ENCODE results near the gene KCNF1. TPM values are rescaled to one million over a fixed set of nuclear protein-coding genes. Genes with fewer than 3 reads are reported as not detected.

Gene KCNF1
- total RNA-seq, 1 donor from 2014 or later = 0.17 TPM

- Histone ChIP-seq H3K27ac (no peak overlapping the region), H3K27me3 (peaks cover 38% of the 10 kb centered on the region), H3K9me3 (no peaks in the 10 kb centered on the region), H3K36me3 (no peaks in the 10 kb centered on the region), H3K4me3 (peak overlapping the region; percentile 21), H3K4me1 (no peaks in the 10 kb centered on the region)
- TF ChIP-seq, protein P1, sequence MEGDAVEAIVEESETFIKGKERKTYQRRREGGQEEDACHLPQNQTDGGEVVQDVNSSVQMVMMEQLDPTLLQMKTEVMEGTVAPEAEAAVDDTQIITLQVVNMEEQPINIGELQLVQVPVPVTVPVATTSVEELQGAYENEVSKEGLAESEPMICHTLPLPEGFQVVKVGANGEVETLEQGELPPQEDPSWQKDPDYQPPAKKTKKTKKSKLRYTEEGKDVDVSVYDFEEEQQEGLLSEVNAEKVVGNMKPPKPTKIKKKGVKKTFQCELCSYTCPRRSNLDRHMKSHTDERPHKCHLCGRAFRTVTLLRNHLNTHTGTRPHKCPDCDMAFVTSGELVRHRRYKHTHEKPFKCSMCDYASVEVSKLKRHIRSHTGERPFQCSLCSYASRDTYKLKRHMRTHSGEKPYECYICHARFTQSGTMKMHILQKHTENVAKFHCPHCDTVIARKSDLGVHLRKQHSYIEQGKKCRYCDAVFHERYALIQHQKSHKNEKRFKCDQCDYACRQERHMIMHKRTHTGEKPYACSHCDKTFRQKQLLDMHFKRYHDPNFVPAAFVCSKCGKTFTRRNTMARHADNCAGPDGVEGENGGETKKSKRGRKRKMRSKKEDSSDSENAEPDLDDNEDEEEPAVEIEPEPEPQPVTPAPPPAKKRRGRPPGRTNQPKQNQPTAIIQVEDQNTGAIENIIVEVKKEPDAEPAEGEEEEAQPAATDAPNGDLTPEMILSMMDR (IDR thresholded peaks at IDR 0.05) = no peak
- ATAC-seq (no peak), DNase-seq (peak; percentile 54)
- intact Hi-C loops (cut with DNase I) = no loop called here
These were observed 470 bp downstream of the KCNF1 start for GRCh38 chr2:10912076-10912731.

DNA sequence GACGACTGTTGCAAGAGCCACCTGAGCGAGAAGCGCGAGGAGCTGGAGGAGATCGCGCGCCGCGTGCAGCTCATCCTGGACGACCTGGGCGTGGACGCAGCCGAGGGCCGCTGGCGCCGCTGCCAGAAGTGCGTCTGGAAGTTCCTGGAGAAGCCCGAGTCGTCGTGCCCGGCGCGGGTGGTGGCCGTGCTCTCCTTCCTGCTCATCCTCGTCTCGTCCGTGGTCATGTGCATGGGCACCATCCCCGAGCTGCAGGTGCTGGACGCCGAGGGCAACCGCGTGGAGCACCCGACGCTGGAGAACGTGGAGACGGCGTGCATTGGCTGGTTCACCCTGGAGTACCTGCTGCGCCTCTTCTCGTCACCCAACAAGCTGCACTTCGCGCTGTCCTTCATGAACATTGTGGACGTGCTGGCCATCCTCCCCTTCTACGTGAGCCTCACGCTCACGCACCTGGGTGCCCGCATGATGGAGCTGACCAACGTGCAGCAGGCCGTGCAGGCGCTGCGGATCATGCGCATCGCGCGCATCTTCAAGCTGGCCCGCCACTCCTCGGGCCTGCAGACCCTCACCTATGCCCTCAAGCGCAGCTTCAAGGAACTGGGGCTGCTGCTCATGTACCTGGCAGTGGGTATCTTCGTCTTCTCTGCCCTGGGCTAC lies 1.2 kb downstream of the KCNF1 start:
- Histone ChIP-seq H3K27ac (no peak overlapping the region), H3K9me3 (no peaks in the 10 kb centered on the region), H3K36me3 (no peaks in the 10 kb centered on the region), H3K27me3 (peaks cover 38% of the 10 kb centered on the region), H3K4me1 (no peaks in the 10 kb centered on the region), H3K4me3 (no peak overlapping the region)
- ATAC-seq (no peak), DNase-seq (peak; percentile 56)
- TF ChIP-seq, protein P1 (IDR thresholded peaks at IDR 0.05) = no peak
- intact Hi-C loops (cut with DNase I) = no loop called here

DNA sequence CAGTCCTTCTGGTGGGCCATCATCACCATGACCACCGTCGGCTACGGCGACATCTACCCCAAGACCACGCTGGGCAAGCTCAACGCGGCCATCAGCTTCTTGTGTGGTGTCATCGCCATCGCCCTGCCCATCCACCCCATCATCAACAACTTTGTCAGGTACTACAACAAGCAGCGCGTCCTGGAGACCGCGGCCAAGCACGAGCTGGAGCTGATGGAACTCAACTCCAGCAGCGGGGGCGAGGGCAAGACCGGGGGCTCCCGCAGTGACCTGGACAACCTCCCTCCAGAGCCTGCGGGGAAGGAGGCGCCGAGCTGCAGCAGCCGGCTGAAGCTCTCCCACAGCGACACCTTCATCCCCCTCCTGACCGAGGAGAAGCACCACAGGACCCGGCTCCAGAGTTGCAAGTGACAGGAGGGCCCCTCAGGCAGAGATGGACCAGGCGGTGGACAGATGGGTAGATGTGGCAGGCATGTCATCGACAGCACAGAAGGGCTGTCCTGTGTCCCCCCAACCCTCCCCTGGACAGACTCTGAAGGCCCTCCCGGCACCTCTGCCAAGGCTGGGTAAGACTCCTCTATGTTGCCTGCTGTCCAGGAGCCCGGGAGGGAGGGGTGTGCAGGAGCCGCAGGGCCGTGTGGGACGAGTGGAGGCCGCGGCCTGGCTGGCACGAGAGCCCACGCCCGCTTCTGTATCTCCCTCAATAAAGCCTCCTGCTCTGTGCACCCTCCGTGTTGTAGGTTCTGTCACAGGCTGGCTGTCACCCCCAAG lies 2.0 kb downstream of the KCNF1 start:
- no peaks in the 10 kb centered on the region for H3K4me1 ChIP-seq
- ATAC-seq = no peak
- no peak overlapping the region for H3K27ac ChIP-seq
- peaks cover 38% of the 10 kb centered on the region for H3K27me3 ChIP-seq
- intact Hi-C loops (cut with DNase I) = no loop called here
- no peak overlapping the region for H3K4me3 ChIP-seq
- TF ChIP-seq, protein P1 (IDR thresholded peaks at IDR 0.05) = no peak
- peak; percentile 53 for DNase-seq
- no peaks in the 10 kb centered on the region for H3K9me3 ChIP-seq
- no peaks in the 10 kb centered on the region for H3K36me3 ChIP-seq

DNA sequence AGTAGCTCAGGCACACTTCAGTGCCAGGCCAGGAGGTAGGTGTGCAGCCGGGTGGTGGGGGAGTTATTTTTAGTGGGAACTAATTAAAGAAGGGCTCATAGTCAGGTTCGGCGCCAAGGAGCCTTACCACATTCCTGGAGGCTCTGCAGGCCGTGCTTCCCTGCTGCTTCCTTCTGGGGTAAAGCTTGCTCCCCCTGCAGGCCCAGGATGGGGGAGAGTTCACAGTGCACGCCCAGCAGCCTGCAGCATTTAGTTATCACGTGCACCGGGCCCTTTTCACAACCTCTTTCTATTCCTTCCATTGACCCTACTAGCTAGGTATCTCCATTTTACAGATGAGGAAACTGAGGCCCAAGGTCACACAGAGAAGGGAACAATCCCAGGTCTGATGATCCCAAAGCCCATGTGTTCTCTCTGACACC lies 2.5 kb downstream of the KCNF1 start:
- TF ChIP-seq, protein P1 (IDR thresholded peaks at IDR 0.05) = no peak
- H3K4me3 ChIP-seq = no peak overlapping the region
- H3K27ac ChIP-seq = no peak overlapping the region
- no peaks in the 10 kb centered on the region for H3K36me3 ChIP-seq
- H3K27me3 ChIP-seq = peaks cover 38% of the 10 kb centered on the region
- no peaks in the 10 kb centered on the region for H3K9me3 ChIP-seq
- DNase-seq (peak; percentile 63), ATAC-seq (no peak)
- H3K4me1 ChIP-seq = no peaks in the 10 kb centered on the region
- intact Hi-C loops (cut with DNase I) = no loop called here

DNA sequence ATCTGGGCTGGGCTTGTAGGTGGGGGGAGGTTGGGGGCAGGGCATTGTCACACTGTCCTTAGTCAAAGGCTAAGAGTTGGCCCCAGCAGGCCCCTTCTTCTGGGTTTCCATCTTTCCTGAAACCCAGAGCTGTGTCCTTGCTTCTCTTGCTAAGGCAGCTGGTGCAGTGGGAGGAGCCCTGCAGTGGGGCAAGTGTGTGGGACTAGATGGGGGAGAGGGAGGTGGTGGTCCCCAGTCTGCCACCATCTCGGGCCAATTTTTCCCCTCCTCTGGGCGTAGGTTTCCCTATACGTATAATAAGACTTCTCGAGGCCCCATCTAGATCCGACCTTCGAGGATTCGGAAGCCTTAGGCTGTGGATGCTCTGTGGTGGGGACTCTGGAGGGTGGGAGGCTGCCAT lies 3.5 kb downstream of the KCNF1 start:
- H3K27me3 ChIP-seq = peaks cover 38% of the 10 kb centered on the region
- H3K27ac ChIP-seq = no peak overlapping the region
- H3K4me1 ChIP-seq = no peaks in the 10 kb centered on the region
- TF ChIP-seq, protein P1 (IDR thresholded peaks at IDR 0.05) = no peak
- intact Hi-C loops (cut with DNase I) = no loop called here
- no peak for ATAC-seq
- DNase-seq = peak; percentile 40
- no peaks in the 10 kb centered on the region for H3K9me3 ChIP-seq
- H3K36me3 ChIP-seq = no peaks in the 10 kb centered on the region
- no peak overlapping the region for H3K4me3 ChIP-seq
